A549 (cell line): ENCODE results near the gene BID. TPM values are rescaled to one million over a fixed set of nuclear protein-coding genes. Genes with fewer than 3 reads are reported as not detected.

Experiments used
- ATAC-seq, 2 experiments: fragments of 200-7000 bp in 1 of 2; fragments of >200 bp in 1 of 2; cut with Nextera tagmentation in 1 of 2; cut with Tn5 transposase in 1 of 2; 3 replicates each; pipeline versions ENCODE4 v1.8.0 to v1.9.1; 2018 to 2020; ENCODE audit warnings: mild to moderate bottlenecking in 1 of 2, moderate library complexity in 1 of 2
- CTCF ChIA-PET: fragments of 300-600 bp; sonication (Branson Sonifier 250); formaldehyde crosslinking; extraction: SDS; loops from one replicate; lab custom pipeline; 2021; ENCODE audit warnings: antibody characterized with exemption, inconsistent platforms; lab: Yijun Ruan, JAX
- POLR2A ChIA-PET: fragments of 350-600 bp; formaldehyde crosslinking; extraction: SDS; loops from one replicate; lab custom pipeline; 2021; ENCODE audit warnings: antibody characterized with exemption, inconsistent platforms; lab: Yijun Ruan, JAX
- DNase-seq, 2 experiments: peaks; one replicate each; pipeline versions ENCODE4 v3.0.0 to v3.0.0-alpha.2; 2011 to 2016; ENCODE audit warnings: low read depth in 1 of 2, low spot score in 1 of 2
- FAIRE-seq: peaks from 2 replicates; lab custom pipeline; 2011; peaks lifted over from hg19 to GRCh38; lab: Jason Lieb, UNC
- H3K27ac ChIP-seq, 2 experiments: fragments of >200 bp; sonication (Bioruptor Twin); formaldehyde crosslinking; 3 replicates each; pipeline ENCODE4 v1.5.1; 2016 to 2017
- H3K4me1 ChIP-seq: fragments of >200 bp; sonication (Bioruptor Twin); formaldehyde crosslinking; 3 replicates; pipeline ENCODE4 v1.6.1; 2016
- H3K4me2 ChIP-seq: fragments of >200 bp; sonication (Bioruptor Twin); formaldehyde crosslinking; 3 replicates; pipeline ENCODE4 v1.6.1; 2016
- H3K4me3 ChIP-seq: fragments of >200 bp; sonication (Bioruptor Twin); formaldehyde crosslinking; 3 replicates; pipeline ENCODE4 v1.5.1; 2016
- H3K9me3 ChIP-seq: fragments of >200 bp; sonication (Bioruptor Twin); formaldehyde crosslinking; 3 replicates; pipeline ENCODE4 v1.6.1; 2016
- BCL3 ChIP-seq: fragments of >200 bp; sonication (Bioruptor Twin); formaldehyde crosslinking; IDR thresholded peaks from 3 replicates; pipeline ENCODE4 v1.6.1; 2016
- BHLHE40 ChIP-seq: IDR thresholded peaks from 2 replicates; pipeline ENCODE4 v1.6.1; 2012; ENCODE audit warnings: low read depth, low read length, inconsistent platforms
- CBX2 ChIP-seq: fragments of 200-600 bp; sonication (generic); IDR thresholded peaks from 2 replicates; pipeline ENCODE4 v1.6.1; 2016; ENCODE audit warnings: low read depth, mild to moderate bottlenecking, borderline replicate concordance
- CBX8 ChIP-seq: fragments of 200-600 bp; sonication (generic); IDR thresholded peaks from 2 replicates; pipeline ENCODE4 v1.6.1; 2016
- CEBPB ChIP-seq, 2 experiments: fragments of >200 bp in 1 of 2; sonication (Bioruptor Twin) in 1 of 2; formaldehyde crosslinking in 1 of 2; IDR thresholded peaks; 2 replicates each; pipeline ENCODE4 v1.6.1; 2012 to 2016
- CHD2 ChIP-seq: fragments of 150-350 bp; IDR thresholded peaks from 2 replicates; pipeline ENCODE4 v1.6.1; 2014; ENCODE audit warnings: low read length; ENCODE audit not compliant: partially characterized antibody
- EP300 ChIP-seq, 2 experiments: fragments of >200 bp; sonication (Bioruptor Twin); formaldehyde crosslinking; IDR thresholded peaks; 2 replicates in 1 of 2; 3 replicates in 1 of 2; pipeline ENCODE4 v1.6.1; 2016 to 2017
- FOSB ChIP-seq: fragments of 250-450 bp; sonication (Bioruptor Pico); IDR thresholded peaks from 2 replicates; pipeline ENCODE4 v1.5.0; 2020; ENCODE audit warnings: mild to moderate bottlenecking, moderate library complexity
- FOSL2 ChIP-seq, 2 experiments: fragments of 450-650 bp in 1 of 2; fragments of >200 bp in 1 of 2; sonication (Bioruptor Twin) in 1 of 2; formaldehyde crosslinking; IDR thresholded peaks; 2 replicates each; pipeline versions ENCODE4 v1.5.0 to v1.6.1; 2016 to 2020; ENCODE audit warnings: mild to moderate bottlenecking in 1 of 2, moderate library complexity in 1 of 2
- HES2 ChIP-seq: fragments of >200 bp; sonication (Bioruptor Twin); formaldehyde crosslinking; IDR thresholded peaks from 2 replicates; pipeline ENCODE4 v1.6.1; 2016
- HMGXB4 ChIP-seq: fragments of 250-450 bp; sonication (Bioruptor Pico); IDR thresholded peaks from 2 replicates; pipeline ENCODE4 v1.5.0; 2021; ENCODE audit warnings: mild to moderate bottlenecking, moderate library complexity, borderline replicate concordance
- HOXA7 ChIP-seq: fragments of 250-450 bp; sonication (Bioruptor Pico); IDR thresholded peaks from 2 replicates; pipeline ENCODE4 v1.5.0; 2020; ENCODE audit warnings: mild to moderate bottlenecking, moderate library complexity
- HOXB5 ChIP-seq: fragments of 250-450 bp; sonication (Bioruptor Pico); IDR thresholded peaks from 2 replicates; pipeline ENCODE4 v1.5.0; 2020; ENCODE audit warnings: mild to moderate bottlenecking, moderate library complexity
- JUN ChIP-seq, 2 experiments: fragments of >200 bp; sonication (Bioruptor Twin); formaldehyde crosslinking; IDR thresholded peaks; 2 replicates in 1 of 2; 3 replicates in 1 of 2; pipeline ENCODE4 v1.6.1; 2016 to 2017
- MAFK ChIP-seq: fragments of 450-650 bp; IDR thresholded peaks from 2 replicates; pipeline ENCODE4 v1.6.1; 2014; ENCODE audit not compliant: partially characterized antibody
- MAZ ChIP-seq: fragments of 150-350 bp; IDR thresholded peaks from 2 replicates; pipeline ENCODE4 v1.6.1; 2014; ENCODE audit warnings: antibody characterized with exemption, low read depth, low read length, borderline replicate concordance
- MYC ChIP-seq: IDR thresholded peaks from 2 replicates; pipeline ENCODE4 v1.6.1; 2012; ENCODE audit warnings: mild to moderate bottlenecking, inconsistent platforms, low read length, improper control_type of control experiment, borderline replicate concordance
- NPAS2 ChIP-seq: fragments of 250-450 bp; sonication (Bioruptor Pico); IDR thresholded peaks from 2 replicates; pipeline ENCODE4 v1.8.0; 2022; ENCODE audit warnings: mild to moderate bottlenecking, moderate library complexity, borderline replicate concordance
- POLR2AphosphoS2 ChIP-seq: conservative IDR thresholded peaks from 2 replicates; pipeline ENCODE4 v1.6.1; 2012; ENCODE audit warnings: low read length, improper control_type of control experiment, inconsistent platforms
- RAD21 ChIP-seq, 2 experiments: fragments of >200 bp in 1 of 2; sonication (Bioruptor Twin) in 1 of 2; formaldehyde crosslinking in 1 of 2; IDR thresholded peaks in 1 of 2; conservative IDR thresholded peaks in 1 of 2; 2 replicates in 1 of 2; 3 replicates in 1 of 2; pipeline ENCODE4 v1.6.1; 2012 to 2018; ENCODE audit warnings: inconsistent platforms in 1 of 2
- RARB ChIP-seq: fragments of 250-450 bp; sonication (Bioruptor Pico); IDR thresholded peaks from 2 replicates; pipeline ENCODE4 v1.8.0; 2021; ENCODE audit warnings: mild to moderate bottlenecking, moderate library complexity
- RNF2 ChIP-seq: fragments of 200-600 bp; sonication (generic); IDR thresholded peaks from 2 replicates; pipeline ENCODE4 v1.6.1; 2016; ENCODE audit warnings: low read depth, mild to moderate bottlenecking, antibody characterized with exemption, moderate library complexity, borderline replicate concordance
- SMC3 ChIP-seq: fragments of >200 bp; sonication (Bioruptor Twin); formaldehyde crosslinking; IDR thresholded peaks from 3 replicates; pipeline ENCODE4 v1.6.1; 2018; ENCODE audit warnings: inconsistent platforms
- TP53 ChIP-seq: fragments of 250-450 bp; sonication (Bioruptor Pico); IDR thresholded peaks from 2 replicates; pipeline ENCODE4 v1.5.0; 2021; ENCODE audit warnings: mild to moderate bottlenecking, moderate library complexity
- ZC3H11A ChIP-seq: fragments of 450-650 bp; IDR thresholded peaks from 2 replicates; pipeline ENCODE4 v1.6.1; 2014; ENCODE audit warnings: antibody characterized with exemption, mild to moderate bottlenecking
- ZNF302 ChIP-seq: fragments of 250-450 bp; sonication (Bioruptor Pico); IDR thresholded peaks from 2 replicates; pipeline ENCODE4 v1.9.0; 2021; ENCODE audit warnings: inconsistent platforms, mild to moderate bottlenecking, moderate library complexity
- WGBS: methylation state at CpG from one replicate; pipeline ENCODE4 v1.1.6; 2017; ENCODE audit errors: missing lambda C conversion rate; 5-methylcytosine and 5-hydroxymethylcytosine counted together
- polyA plus RNA-seq, 4 experiments: library from polyadenylated mRNA; depleted of rRNA in 3 of 4; stranded (reverse); fragments of >200 nt; fragmentation: RNase III in 1 of 4; extraction: RNeasy Plus Mini Kit Qiagen cat#74134 plus additional on column Dnase treatment in 1 of 4; gene quantifications; 2 replicates in 3 of 4; 3 replicates in 1 of 4; pipeline ENCODE4 v1.2.3, GENCODE V29; 2011 to 2017

BID gene
- polyA plus RNA-seq, 2 of the 4 experiments (the other 2 are of a cell fraction) = 50.8 to 56.6 TPM

GRCh38 chr22:17703811-17704210 is 70.5 kb downstream of the BID start (continued):
- no peak for TF ChIP-seq BHLHE40
- TF ChIP-seq, all 56 proteins: peak for 0

GRCh38 chr22:17700778-17701177 is 73.5 kb downstream of the BID start:
- FAIRE-seq = no peak
- ATAC-seq = no peak

GRCh38 chr22:17699696-17700340 is 74.5 kb downstream of the BID start:
- 86% methylated on average over 7 of the region's 7 CpGs for WGBS
- TF ChIP-seq SMC3 (no peak), CEBPB (IDR thresholded peaks at IDR 0.05) (no peak), TP53 (CRISPR knock-in tag) (no peak), BCL3 (no peak), ZC3H11A (no peak), MYC (no peak), RARB (CRISPR knock-in tag) (no peak), HMGXB4 (CRISPR knock-in tag) (no peak), RNF2 (no peak), CBX2 (no peak)
- ATAC-seq (no peak), FAIRE-seq (no peak), DNase-seq (no peak)
- Histone ChIP-seq H3K4me2 (no peak overlapping the region), H3K4me3 (no peak overlapping the region), H3K4me1 (peaks cover 12% of the 10 kb centered on the region; the same call in 1 of the 3 replicates), H3K9me3 (no peaks in the 10 kb centered on the region), H3K27ac (no peak overlapping the region)
- ChIA-PET POLR2A (interaction anchor here (0.6 kb wide), 1 partner anchor 12 kb away, joined by 4 read pairs; no protein-coding TSS in a partner anchor), CTCF (no interaction called here)

More at GRCh38 chr22:17700778-17701177, 73.5 kb downstream of the BID start:
- Histone ChIP-seq H3K4me3 (no peak overlapping the region), H3K27ac (no peak overlapping the region), H3K4me1 (peaks cover 16% of the 10 kb centered on the region; the same call in 2 of the 3 replicates), H3K9me3 (no peaks in the 10 kb centered on the region), H3K4me2 (peak overlapping the region; percentile 2; the same call in 1 of the 3 replicates)
- no peak for TF ChIP-seq BCL3
- TF ChIP-seq NPAS2 (CRISPR knock-in tag) = no peak
- no peak for TF ChIP-seq RAD21 (conservative IDR thresholded peaks at IDR 0.05 in 1 of 2, IDR thresholded peaks at IDR 0.05 in 1 of 2)
- no peak for TF ChIP-seq HOXB5 (CRISPR knock-in tag)
- no peak for TF ChIP-seq HES2
- TF ChIP-seq POLR2AphosphoS2 = no peak
- TF ChIP-seq FOSL2 (IDR thresholded peaks at IDR 0.05) = no peak
- no peak for TF ChIP-seq FOSL2 (CRISPR knock-in tag; IDR thresholded peaks at IDR 0.05)
- TF ChIP-seq MAFK = no peak
- TF ChIP-seq HOXA7 (CRISPR knock-in tag) = no peak
- TF ChIP-seq JUN (IDR thresholded peaks at IDR 0.05) = no peak
- TF ChIP-seq ZNF302 (CRISPR knock-in tag) = no peak
- TF ChIP-seq EP300 (IDR thresholded peaks at IDR 0.05) = no peak
- no peak for TF ChIP-seq CBX8
- no peak for TF ChIP-seq FOSB (CRISPR knock-in tag)
- no peak for TF ChIP-seq CEBPB (IDR thresholded peaks at IDR 0.05)
- TF ChIP-seq CHD2 = no peak
- TF ChIP-seq MAZ = no peak
- no peak for DNase-seq
- 24% methylated on average over 3 of the region's 3 CpGs for WGBS
- POLR2A ChIA-PET = no interaction called here
- CTCF ChIA-PET = no interaction called here
